H9 (cell line): Measurements from ENCODE around the gene HSD17B3. TPM values are rescaled to one million over a fixed set of nuclear protein-coding genes. Genes with fewer than 3 reads are reported as not detected.

Experiments
- DNase-seq: peaks from one replicate; pipeline ENCODE4 v3.0.0-alpha.2; 2017
- H2AFZ ChIP-seq: one replicate; pipeline ENCODE4 v1.6.1; 2013; ENCODE audit warnings: mild to moderate bottlenecking, low read length, control low read depth, moderate library complexity
- H2AK5ac ChIP-seq: 2 replicates; pipeline ENCODE4 v1.6.1; 2013; ENCODE audit warnings: low read length, control low read depth, mixed read lengths; ENCODE audit not compliant: insufficient read length
- H2BK120ac ChIP-seq: one replicate; pipeline ENCODE4 v1.6.1; 2013; ENCODE audit warnings: low read depth, mild to moderate bottlenecking, low read length, control low read depth, inconsistent platforms; ENCODE audit not compliant: poor library complexity, severe bottlenecking
- H2BK12ac ChIP-seq: 2 replicates; pipeline ENCODE4 v1.6.1; 2013; ENCODE audit warnings: low read length, control low read depth, mixed read lengths, low read depth; ENCODE audit not compliant: insufficient read length
- H2BK15ac ChIP-seq: 2 replicates; pipeline ENCODE4 v1.6.1; 2013; ENCODE audit warnings: low read depth, low read length, control low read depth
- H2BK20ac ChIP-seq: one replicate; pipeline ENCODE4 v1.6.1; 2013; ENCODE audit warnings: low read depth, mild to moderate bottlenecking, low read length, control low read depth, inconsistent platforms; ENCODE audit not compliant: poor library complexity, severe bottlenecking
- H2BK5ac ChIP-seq: 2 replicates; pipeline ENCODE4 v1.6.1; 2013; ENCODE audit warnings: low read length, control low read depth, mixed read lengths; ENCODE audit not compliant: insufficient read length
- H3K14ac ChIP-seq: 2 replicates; pipeline ENCODE4 v1.6.1; 2013; ENCODE audit warnings: low read length, control low read depth; ENCODE audit not compliant: insufficient read depth
- H3K18ac ChIP-seq: 2 replicates; pipeline ENCODE4 v1.6.1; 2013; ENCODE audit warnings: low read depth, mild to moderate bottlenecking, mixed read lengths, low read length, control low read depth; ENCODE audit not compliant: insufficient read length
- H3K23ac ChIP-seq: 2 replicates; pipeline ENCODE4 v1.6.1; 2013; ENCODE audit warnings: low read length, control low read depth, mixed read lengths, low read depth; ENCODE audit not compliant: insufficient read length
- H3K23me2 ChIP-seq: 2 replicates; pipeline ENCODE4 v1.6.1; 2013; ENCODE audit warnings: low read depth, mild to moderate bottlenecking, mixed read lengths, low read length, control low read depth; ENCODE audit not compliant: insufficient read length, poor library complexity, severe bottlenecking
- H3K27ac ChIP-seq: 2 replicates; pipeline ENCODE4 v1.5.1; 2013; ENCODE audit warnings: low read length, control low read depth, mixed read lengths, low read depth; ENCODE audit not compliant: insufficient read length
- H3K27me3 ChIP-seq: 2 replicates; pipeline ENCODE4 v1.6.1; 2013; ENCODE audit warnings: low read length, control low read depth, inconsistent platforms; ENCODE audit not compliant: insufficient read depth
- H3K4ac ChIP-seq: 2 replicates; pipeline ENCODE4 v1.6.1; 2013; ENCODE audit warnings: low read depth, mild to moderate bottlenecking, control low read depth, inconsistent platforms, low read length, moderate library complexity
- H3K4me1 ChIP-seq: 2 replicates; pipeline ENCODE4 v1.6.1; 2013; ENCODE audit warnings: low read length, control low read depth, inconsistent platforms; ENCODE audit not compliant: insufficient read depth
- H3K4me2 ChIP-seq: 2 replicates; pipeline ENCODE4 v1.6.1; 2013; ENCODE audit warnings: low read length, control low read depth, mixed read lengths; ENCODE audit not compliant: insufficient read length, insufficient read depth
- H3K56ac ChIP-seq: 2 replicates; pipeline ENCODE4 v1.6.1; 2013; ENCODE audit warnings: low read depth, mild to moderate bottlenecking, mixed read lengths, low read length, control low read depth; ENCODE audit not compliant: insufficient read length
- H3K79me1 ChIP-seq: 2 replicates; pipeline ENCODE4 v1.6.1; 2013; ENCODE audit warnings: low read depth, mild to moderate bottlenecking, moderate library complexity, low read length, control low read depth, inconsistent platforms; ENCODE audit not compliant: insufficient read depth, poor library complexity, severe bottlenecking
- H3K79me2 ChIP-seq: 2 replicates; pipeline ENCODE4 v1.6.1; 2013; ENCODE audit warnings: low read length, control low read depth, inconsistent platforms; ENCODE audit not compliant: insufficient read depth
- H3K9ac ChIP-seq: 2 replicates; pipeline ENCODE4 v1.6.1; 2013; ENCODE audit warnings: low read length, control low read depth, mixed read lengths; ENCODE audit not compliant: insufficient read length; ENCODE audit errors: extremely low read depth
- H3K9me3 ChIP-seq: one replicate; pipeline ENCODE4 v1.6.1; 2013; ENCODE audit warnings: low read depth, low read length, inconsistent platforms; ENCODE audit not compliant: control insufficient read depth
- H3T11ph ChIP-seq: one replicate; pipeline ENCODE4 v1.6.1; 2013; ENCODE audit warnings: mild to moderate bottlenecking, low read length, control low read depth, inconsistent platforms
- H4K20me1 ChIP-seq: one replicate; pipeline ENCODE4 v1.6.1; 2013; ENCODE audit not compliant: control insufficient read depth, insufficient read length, insufficient read depth
- H4K5ac ChIP-seq: 2 replicates; pipeline ENCODE4 v1.6.1; 2013; ENCODE audit warnings: low read depth, mild to moderate bottlenecking, mixed read lengths, low read length, control low read depth; ENCODE audit not compliant: insufficient read length
- H4K8ac ChIP-seq: replicated peaks from 2 replicates; pipeline ENCODE4 v1.6.1; 2013; ENCODE audit warnings: low read length, control low read depth, mixed read lengths, low read depth; ENCODE audit not compliant: insufficient read length
- H4K91ac ChIP-seq: 2 replicates; pipeline ENCODE4 v1.6.1; 2013; ENCODE audit warnings: low read depth, mild to moderate bottlenecking, moderate library complexity, mixed read lengths, low read length, control low read depth; ENCODE audit not compliant: insufficient read length
- H3K27ac Mint-ChIP-seq, 3 experiments: 2 replicates in 2 of 3; 3 replicates in 1 of 3; pipeline ENCODE4 v1.8.0; 2020 to 2021; ENCODE audit warnings: mixed read lengths in 3 of 3, mild to moderate bottlenecking in 1 of 3, moderate library complexity in 1 of 3
- H3K27me3 Mint-ChIP-seq: 2 replicates; pipeline ENCODE4 v1.8.0; 2021; ENCODE audit warnings: low read depth, mild to moderate bottlenecking, moderate library complexity, mixed read lengths
- H3K36me3 Mint-ChIP-seq, 3 experiments: 2 replicates in 2 of 3; 3 replicates in 1 of 3; pipeline ENCODE4 v1.8.0; 2020 to 2021; ENCODE audit warnings: low read depth in 3 of 3, mixed read lengths in 3 of 3; ENCODE audit not compliant: insufficient read depth in 1 of 3
- H3K4me1 Mint-ChIP-seq, 2 experiments: 2 replicates each; pipeline ENCODE4 v1.8.0; 2020; ENCODE audit warnings: mixed read lengths in 2 of 2
- H3K4me3 Mint-ChIP-seq, 2 experiments: 2 replicates in 1 of 2; 3 replicates in 1 of 2; pipeline ENCODE4 v1.8.0; 2020 to 2021; ENCODE audit warnings: mild to moderate bottlenecking in 2 of 2, mixed read lengths in 2 of 2, moderate library complexity in 1 of 2
- H3K9me3 Mint-ChIP-seq, 2 experiments: 2 replicates in 1 of 2; 3 replicates in 1 of 2; pipeline ENCODE4 v1.8.0; 2020; ENCODE audit warnings: mild to moderate bottlenecking in 2 of 2, mixed read lengths in 2 of 2, moderate library complexity in 1 of 2
- CTCF ChIP-seq: fragments of 200-600 bp; sonication (generic); conservative IDR thresholded peaks from 3 replicates; pipeline ENCODE4 v1.8.0; 2021; ENCODE audit warnings: antibody characterized with exemption, mild to moderate bottlenecking
- WGBS: extraction: QIAGEN DNeasy Blood & Tissue Kit; methylation state at CpG from one replicate; pipeline ENCODE4 v1.1.7; 2013; ENCODE audit warnings: missing lambda C conversion rate, low lambda C conversion rate, mixed read lengths; ENCODE audit not compliant: insufficient read length; ENCODE audit errors: extremely low coverage; 5-methylcytosine and 5-hydroxymethylcytosine counted together
- total RNA-seq: library from RNA; stranded (reverse); gene quantifications from 2 replicates; pipeline ENCODE4 v1.2.1, GENCODE V29; 2021

The HSD17B3 gene
- total RNA-seq, 1 experiment from 2014 or later = not detected

GRCh38 chr9:96340707-96341106, 38.7 kb upstream of the HSD17B3 start:
- H2BK20ac ChIP-seq = no peak overlapping the region
- no peak overlapping the region for H3K4me2 ChIP-seq
- H3K4ac ChIP-seq = no peak overlapping the region
- H3K23ac ChIP-seq = no peak overlapping the region
- no peak overlapping the region for H2AK5ac ChIP-seq
- WGBS = no CpG with 5 or more reads among the region's 3 CpGs
- no peak overlapping the region for H2BK5ac ChIP-seq
- H3T11ph ChIP-seq = no peak overlapping the region
- H4K20me1 ChIP-seq = no peaks in the 10 kb centered on the region
- no peaks in the 10 kb centered on the region for H3K9me3 ChIP-seq
- no peak overlapping the region for H3K56ac ChIP-seq
- H4K5ac ChIP-seq = no peak overlapping the region
- H2AFZ ChIP-seq = no peak overlapping the region
- no peak for TF ChIP-seq CTCF
- no peaks in the 10 kb centered on the region for H3K9me3 Mint-ChIP-seq
- no peak overlapping the region for H3K27ac Mint-ChIP-seq
- H2BK12ac ChIP-seq = no peak overlapping the region
- no peak overlapping the region for H4K91ac ChIP-seq
- no peaks in the 10 kb centered on the region for H3K79me2 ChIP-seq
- H2BK120ac ChIP-seq = no peak overlapping the region
- H3K27me3 ChIP-seq = no peaks in the 10 kb centered on the region
- no peak overlapping the region for H3K18ac ChIP-seq
- H2BK15ac ChIP-seq = no peak overlapping the region
- peaks cover 25 to 37% of the 10 kb centered on the region in 2 experiments for H3K4me1 Mint-ChIP-seq
- no peak overlapping the region for H3K14ac ChIP-seq
- H3K27ac ChIP-seq = no peak overlapping the region
- H3K4me3 Mint-ChIP-seq = no peak overlapping the region
- H3K27me3 Mint-ChIP-seq = no peaks in the 10 kb centered on the region
- no peak for DNase-seq
- H3K9ac ChIP-seq = no peak overlapping the region
- no peak overlapping the region for H4K8ac ChIP-seq
- no peaks in the 10 kb centered on the region for H3K79me1 ChIP-seq
- no peaks in the 10 kb centered on the region for H3K36me3 Mint-ChIP-seq
- H3K23me2 ChIP-seq = no peaks in the 10 kb centered on the region
- H3K4me1 ChIP-seq = peaks cover 6% of the 10 kb centered on the region
